ENCODE data around the gene ARHGAP42. TPM values are rescaled to one million over a fixed set of nuclear protein-coding genes. Genes with fewer than 3 reads are reported as not detected.

The ARHGAP42 gene
- polyA plus RNA-seq, 1 donor (not counting 4 experiments of a cell fraction or from before 2014, with no cell fraction given), result 5.5 TPM

DNA sequence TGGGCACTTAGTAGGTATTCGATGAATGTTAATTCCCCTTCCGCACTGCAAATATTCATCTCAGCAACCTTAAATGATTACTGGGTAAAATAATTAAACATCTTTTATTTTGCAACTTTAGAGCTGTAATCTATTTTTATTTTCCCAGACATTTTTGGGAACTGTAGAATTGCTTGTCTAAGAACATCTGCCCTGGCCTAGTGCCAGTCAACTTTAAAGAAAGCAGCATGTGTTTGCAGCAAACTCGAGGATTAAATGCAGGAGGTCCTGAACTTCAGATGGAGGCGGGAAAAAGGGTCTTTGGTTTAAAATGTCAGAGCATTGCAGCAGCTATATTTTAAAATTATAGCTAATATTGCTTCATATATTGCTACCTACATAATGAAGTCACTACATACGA lies 252.5 kb downstream of the ARHGAP42 start:
- H3K4me3 ChIP-seq (ENCODE audit: control insufficient read depth in 2 of 3, extremely low read depth in 1 of 3, insufficient read depth in 2 of 3, low read depth in 1 of 3, low read length in 3 of 3), result no peak overlapping the region
- no peak overlapping the region for H3K27ac ChIP-seq (ENCODE audit: control insufficient read depth, insufficient read depth, low read length)
- no peak overlapping the region for H3K9ac ChIP-seq (ENCODE audit: control insufficient read depth, extremely low read depth, insufficient read depth, low read length)
- TF ChIP-seq, protein P1, sequence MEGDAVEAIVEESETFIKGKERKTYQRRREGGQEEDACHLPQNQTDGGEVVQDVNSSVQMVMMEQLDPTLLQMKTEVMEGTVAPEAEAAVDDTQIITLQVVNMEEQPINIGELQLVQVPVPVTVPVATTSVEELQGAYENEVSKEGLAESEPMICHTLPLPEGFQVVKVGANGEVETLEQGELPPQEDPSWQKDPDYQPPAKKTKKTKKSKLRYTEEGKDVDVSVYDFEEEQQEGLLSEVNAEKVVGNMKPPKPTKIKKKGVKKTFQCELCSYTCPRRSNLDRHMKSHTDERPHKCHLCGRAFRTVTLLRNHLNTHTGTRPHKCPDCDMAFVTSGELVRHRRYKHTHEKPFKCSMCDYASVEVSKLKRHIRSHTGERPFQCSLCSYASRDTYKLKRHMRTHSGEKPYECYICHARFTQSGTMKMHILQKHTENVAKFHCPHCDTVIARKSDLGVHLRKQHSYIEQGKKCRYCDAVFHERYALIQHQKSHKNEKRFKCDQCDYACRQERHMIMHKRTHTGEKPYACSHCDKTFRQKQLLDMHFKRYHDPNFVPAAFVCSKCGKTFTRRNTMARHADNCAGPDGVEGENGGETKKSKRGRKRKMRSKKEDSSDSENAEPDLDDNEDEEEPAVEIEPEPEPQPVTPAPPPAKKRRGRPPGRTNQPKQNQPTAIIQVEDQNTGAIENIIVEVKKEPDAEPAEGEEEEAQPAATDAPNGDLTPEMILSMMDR (optimal IDR thresholded peaks at IDR 0.05 in 1 of 3, IDR thresholded peaks at IDR 0.05 in 1 of 3, conservative IDR thresholded peaks at IDR 0.05 in 1 of 3; ENCODE audit: extremely low read depth in 1 of 3, insufficient read depth in 2 of 3, low read length in 3 of 3), result no peak
- TF ChIP-seq EZH2 (IDR thresholded peaks at IDR 0.05; ENCODE audit: low read length), result no peak
- H3K4me2 ChIP-seq (ENCODE audit: control insufficient read depth, extremely low read depth, insufficient read depth, low read depth, low read length), result no peak overlapping the region
- H2AFZ ChIP-seq (ENCODE audit: control insufficient read depth, low read length), result no peak overlapping the region
- DNase-seq (ENCODE audit: low read depth, low spot score) (no peak), FAIRE-seq (no peak)
- no peaks in the 10 kb centered on the region for H4K20me1 ChIP-seq (ENCODE audit: control insufficient read depth, extremely low read depth, insufficient read depth, low read length)
- H3K9me3 ChIP-seq (ENCODE audit: control insufficient read depth, low read depth, low read length), result no peaks in the 10 kb centered on the region
- no peaks in the 10 kb centered on the region for H3K79me2 ChIP-seq (ENCODE audit: control insufficient read depth, insufficient read depth, low read length)
- dilution Hi-C loops (cut with MboI; ENCODE audit: extremely low pct_ligation_motif_present, low sequenced_read_pairs), result no loop called here
- H3K4me1 ChIP-seq (ENCODE audit: control insufficient read depth, extremely low read depth, insufficient read depth, low read length), result no peaks in the 10 kb centered on the region
- no peaks in the 10 kb centered on the region for H3K9me1 ChIP-seq (ENCODE audit: control insufficient read depth, extremely low read depth, insufficient read depth, low read length)
- H3K36me3 ChIP-seq (ENCODE audit: control insufficient read depth in 2 of 2, extremely low read depth in 1 of 2, insufficient read depth in 2 of 2, low read length in 2 of 2), result no peaks in the 10 kb centered on the region
- H3K27me3 ChIP-seq (ENCODE audit: control insufficient read depth, extremely low read depth, insufficient read depth, low read length), result no peaks in the 10 kb centered on the region

DNA sequence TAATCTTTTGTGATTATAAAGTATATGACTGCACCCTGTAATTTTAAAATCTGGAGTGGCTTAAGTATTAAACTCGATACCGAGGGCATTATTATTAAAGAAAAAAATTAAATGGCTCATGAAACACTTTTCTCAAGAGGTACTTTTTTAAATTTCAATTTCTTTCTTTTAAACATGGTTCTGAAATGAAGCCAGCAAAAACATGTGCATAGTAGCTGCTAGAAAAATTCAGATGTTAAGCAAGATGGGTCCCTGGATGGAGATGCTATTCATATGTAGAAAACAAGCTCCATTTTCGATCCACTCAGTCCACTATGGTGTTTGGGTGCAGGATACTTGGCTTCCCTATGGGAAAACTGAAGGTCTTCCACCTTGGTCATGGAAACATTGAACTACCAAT lies 253.0 kb downstream of the ARHGAP42 start:
- Histone ChIP-seq H2AFZ (ENCODE audit: control insufficient read depth, low read length) (no peak overlapping the region), H3K4me2 (ENCODE audit: control insufficient read depth, extremely low read depth, insufficient read depth, low read depth, low read length) (no peak overlapping the region), H3K27me3 (ENCODE audit: control insufficient read depth, extremely low read depth, insufficient read depth, low read length) (no peaks in the 10 kb centered on the region), H3K4me1 (ENCODE audit: control insufficient read depth, extremely low read depth, insufficient read depth, low read length) (no peaks in the 10 kb centered on the region), H3K9me3 (ENCODE audit: control insufficient read depth, low read depth, low read length) (no peaks in the 10 kb centered on the region), H3K4me3 (ENCODE audit: control insufficient read depth in 2 of 3, extremely low read depth in 1 of 3, insufficient read depth in 2 of 3, low read depth in 1 of 3, low read length in 3 of 3) (no peak overlapping the region), H3K27ac (ENCODE audit: control insufficient read depth, insufficient read depth, low read length) (no peak overlapping the region), H3K79me2 (ENCODE audit: control insufficient read depth, insufficient read depth, low read length) (no peaks in the 10 kb centered on the region), H3K36me3 (ENCODE audit: control insufficient read depth in 2 of 2, extremely low read depth in 1 of 2, insufficient read depth in 2 of 2, low read length in 2 of 2) (no peaks in the 10 kb centered on the region), H3K9me1 (ENCODE audit: control insufficient read depth, extremely low read depth, insufficient read depth, low read length) (no peaks in the 10 kb centered on the region), H4K20me1 (ENCODE audit: control insufficient read depth, extremely low read depth, insufficient read depth, low read length) (no peaks in the 10 kb centered on the region), H3K9ac (ENCODE audit: control insufficient read depth, extremely low read depth, insufficient read depth, low read length) (no peak overlapping the region)
- FAIRE-seq (no peak), DNase-seq (ENCODE audit: low read depth, low spot score) (no peak)
- dilution Hi-C loops (cut with MboI; ENCODE audit: extremely low pct_ligation_motif_present, low sequenced_read_pairs), result no loop called here
- TF ChIP-seq, protein P1 (optimal IDR thresholded peaks at IDR 0.05 in 1 of 3, IDR thresholded peaks at IDR 0.05 in 1 of 3, conservative IDR thresholded peaks at IDR 0.05 in 1 of 3; ENCODE audit: extremely low read depth in 1 of 3, insufficient read depth in 2 of 3, low read length in 3 of 3), result no peak
- no peak for TF ChIP-seq EZH2 (IDR thresholded peaks at IDR 0.05; ENCODE audit: low read length)
